Suprapubic skin (tissue), 4 donors: ENCODE results near the gene GALNT9. TPM values are rescaled to one million over a fixed set of nuclear protein-coding genes. Genes with fewer than 3 reads are reported as not detected.

Source experiments
- DNase-seq, 2 donors: peaks; one replicate each; pipeline ENCODE4 v3.0.0-alpha.2; 2019; ENCODE audit warnings: low spot score in 2 of 2
- H3K27ac ChIP-seq: fragments of 200-600 bp; sonication (generic); one replicate; pipeline ENCODE4 v1.5.1; 2019
- H3K27me3 ChIP-seq: fragments of 200-600 bp; sonication (generic); one replicate; pipeline ENCODE4 v1.5.1; 2019
- H3K36me3 ChIP-seq: fragments of 200-600 bp; sonication (generic); one replicate; pipeline ENCODE4 v1.5.1; 2019
- H3K4me1 ChIP-seq: fragments of 200-600 bp; sonication (generic); one replicate; pipeline ENCODE4 v1.5.1; 2019
- H3K4me3 ChIP-seq: fragments of 200-600 bp; sonication (generic); one replicate; pipeline ENCODE4 v1.5.1; 2019; ENCODE audit warnings: mild to moderate bottlenecking
- H3K9me3 ChIP-seq: fragments of 200-600 bp; sonication (generic); one replicate; pipeline ENCODE4 v1.5.1; 2019
- EP300 ChIP-seq: sonication (generic); formaldehyde crosslinking; IDR thresholded peaks from one replicate; pipeline ENCODE4 v1.6.1; 2017; ENCODE audit warnings: antibody characterized with exemption
- POLR2A ChIP-seq, 2 donors: fragments of 450-650 bp; IDR thresholded peaks; one replicate each; pipeline ENCODE4 v1.6.1; 2017; ENCODE audit warnings: antibody characterized with exemption in 2 of 2, mild to moderate bottlenecking in 2 of 2, moderate library complexity in 2 of 2
- POLR2AphosphoS5 ChIP-seq, 3 donors: sonication (generic); formaldehyde crosslinking; IDR thresholded peaks; one replicate each; pipeline ENCODE4 v1.6.1; 2017; ENCODE audit warnings: antibody characterized with exemption in 3 of 3
- WGBS: methylation state at CpG from one replicate; pipeline ENCODE4 v1.1.5; 2018; 5-methylcytosine and 5-hydroxymethylcytosine counted together
- total RNA-seq, 4 donors: library from RNA; depleted of rRNA; stranded (reverse); fragments of >200 nt; gene quantifications; one replicate each; pipeline ENCODE4 v1.1.0, GENCODE V29; 2016
- TF ChIP-seq, protein P1 (sequence below), 2 donors: fragments of 200-600 bp in 1 of 2; fragments of 450-650 bp in 1 of 2; sonication (generic) in 1 of 2; IDR thresholded peaks; one replicate each; pipeline ENCODE4 v1.5.1; 2016 to 2019; ENCODE audit warnings: antibody characterized with exemption in 2 of 2, mild to moderate bottlenecking in 1 of 2, moderate library complexity in 1 of 2

Gene GALNT9
- total RNA-seq, 4 donors from 2014 or later, result not detected

DNA sequence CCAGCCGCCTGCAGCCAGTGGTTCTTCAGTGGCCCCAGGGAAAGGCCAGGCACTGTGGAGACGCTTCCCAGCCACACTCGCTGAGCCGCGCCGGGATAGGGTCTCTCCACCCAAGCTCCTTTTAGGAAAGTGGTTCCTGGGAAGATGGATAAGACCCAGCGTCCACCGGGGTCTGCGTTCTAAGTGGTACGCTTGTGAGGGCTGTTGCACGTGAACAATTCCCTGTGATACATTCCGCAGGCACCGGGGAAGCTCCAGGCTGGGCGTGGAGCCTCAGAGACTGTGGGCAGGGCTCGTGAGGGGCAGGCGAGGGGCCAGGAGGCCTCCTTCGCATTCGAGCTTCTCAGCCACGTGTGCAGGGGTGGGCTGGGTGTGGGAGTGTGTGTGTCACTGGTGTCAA, 48.4 kb downstream of the GALNT9 start:
- H3K4me1 ChIP-seq, result peaks cover 20% of the 10 kb centered on the region
- no peak overlapping the region for H3K27ac ChIP-seq
- H3K9me3 ChIP-seq, result no peaks in the 10 kb centered on the region
- H3K4me3 ChIP-seq, result no peak overlapping the region
- 16% methylated on average over 14 of the region's 19 CpGs for WGBS
- H3K36me3 ChIP-seq, result no peaks in the 10 kb centered on the region
- DNase-seq, result no peak
- TF ChIP-seq EP300 (no peak), POLR2AphosphoS5 (IDR thresholded peaks at IDR 0.05) (no peak), POLR2A (IDR thresholded peaks at IDR 0.05) (no peak)
- TF ChIP-seq, protein P1, sequence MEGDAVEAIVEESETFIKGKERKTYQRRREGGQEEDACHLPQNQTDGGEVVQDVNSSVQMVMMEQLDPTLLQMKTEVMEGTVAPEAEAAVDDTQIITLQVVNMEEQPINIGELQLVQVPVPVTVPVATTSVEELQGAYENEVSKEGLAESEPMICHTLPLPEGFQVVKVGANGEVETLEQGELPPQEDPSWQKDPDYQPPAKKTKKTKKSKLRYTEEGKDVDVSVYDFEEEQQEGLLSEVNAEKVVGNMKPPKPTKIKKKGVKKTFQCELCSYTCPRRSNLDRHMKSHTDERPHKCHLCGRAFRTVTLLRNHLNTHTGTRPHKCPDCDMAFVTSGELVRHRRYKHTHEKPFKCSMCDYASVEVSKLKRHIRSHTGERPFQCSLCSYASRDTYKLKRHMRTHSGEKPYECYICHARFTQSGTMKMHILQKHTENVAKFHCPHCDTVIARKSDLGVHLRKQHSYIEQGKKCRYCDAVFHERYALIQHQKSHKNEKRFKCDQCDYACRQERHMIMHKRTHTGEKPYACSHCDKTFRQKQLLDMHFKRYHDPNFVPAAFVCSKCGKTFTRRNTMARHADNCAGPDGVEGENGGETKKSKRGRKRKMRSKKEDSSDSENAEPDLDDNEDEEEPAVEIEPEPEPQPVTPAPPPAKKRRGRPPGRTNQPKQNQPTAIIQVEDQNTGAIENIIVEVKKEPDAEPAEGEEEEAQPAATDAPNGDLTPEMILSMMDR (IDR thresholded peaks at IDR 0.05), result no peak
- peaks cover 92% of the 10 kb centered on the region for H3K27me3 ChIP-seq

DNA sequence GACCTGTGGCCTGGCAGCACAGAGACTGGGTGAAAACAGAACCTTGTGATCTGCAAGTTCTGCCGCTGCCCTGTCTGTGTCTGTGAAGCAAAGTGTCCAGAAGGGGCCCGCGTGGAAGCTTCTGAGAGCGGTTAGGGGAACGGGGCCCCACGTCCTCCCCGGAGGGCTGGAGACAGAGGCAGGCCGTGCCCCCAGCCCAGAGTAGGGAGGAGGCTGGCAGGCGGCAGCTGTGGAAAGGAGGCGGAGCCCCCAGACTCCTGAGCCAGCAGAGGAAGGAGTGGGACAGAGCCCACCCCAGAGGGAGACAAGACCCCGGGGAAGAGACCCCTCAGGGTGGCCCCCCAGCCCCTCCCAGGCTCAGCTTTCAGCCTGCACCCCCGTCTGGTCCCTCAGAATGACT, 49.0 kb downstream of the GALNT9 start:
- no peak for DNase-seq
- no peaks in the 10 kb centered on the region for H3K36me3 ChIP-seq
- H3K9me3 ChIP-seq, result no peaks in the 10 kb centered on the region
- peaks cover 92% of the 10 kb centered on the region for H3K27me3 ChIP-seq
- peaks cover 14% of the 10 kb centered on the region for H3K4me1 ChIP-seq
- H3K4me3 ChIP-seq, result no peak overlapping the region
- WGBS, result 36% methylated on average over 2 of the region's 12 CpGs
- TF ChIP-seq, protein P1 (IDR thresholded peaks at IDR 0.05), result no peak
- TF ChIP-seq POLR2AphosphoS5 (IDR thresholded peaks at IDR 0.05) (no peak), POLR2A (IDR thresholded peaks at IDR 0.05) (no peak), EP300 (no peak)
- H3K27ac ChIP-seq, result no peak overlapping the region

DNA sequence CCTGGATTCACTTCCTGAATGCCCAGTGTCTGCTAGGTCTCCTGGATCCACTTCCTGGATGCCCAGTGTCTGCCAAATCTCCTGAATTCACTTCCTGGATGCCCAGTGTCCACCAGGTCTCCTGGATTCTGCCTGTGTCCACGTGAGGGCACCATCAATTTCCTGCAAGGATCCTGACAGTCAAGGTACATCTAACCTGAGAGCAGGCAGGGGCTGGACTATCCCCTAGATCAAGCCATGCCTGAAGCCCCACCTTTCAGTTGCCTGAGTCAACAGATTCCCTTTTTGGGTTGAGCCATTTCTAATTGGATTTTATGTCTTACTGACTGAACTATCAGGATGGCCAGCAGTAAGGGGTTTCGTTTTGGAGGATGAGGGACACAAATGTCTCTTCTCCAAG, 49.5 kb downstream of the GALNT9 start:
- Histone ChIP-seq H3K27me3 (peaks cover 92% of the 10 kb centered on the region), H3K4me1 (peaks cover 13% of the 10 kb centered on the region), H3K27ac (no peak overlapping the region), H3K4me3 (no peak overlapping the region), H3K9me3 (no peaks in the 10 kb centered on the region), H3K36me3 (no peaks in the 10 kb centered on the region)
- TF ChIP-seq, protein P1 (IDR thresholded peaks at IDR 0.05), result no peak
- no peak for TF ChIP-seq POLR2AphosphoS5 (IDR thresholded peaks at IDR 0.05)
- TF ChIP-seq EP300, result no peak
- no peak for TF ChIP-seq POLR2A (IDR thresholded peaks at IDR 0.05)
- DNase-seq, result no peak
- 67% methylated on average over 2 of the region's 2 CpGs for WGBS

DNA sequence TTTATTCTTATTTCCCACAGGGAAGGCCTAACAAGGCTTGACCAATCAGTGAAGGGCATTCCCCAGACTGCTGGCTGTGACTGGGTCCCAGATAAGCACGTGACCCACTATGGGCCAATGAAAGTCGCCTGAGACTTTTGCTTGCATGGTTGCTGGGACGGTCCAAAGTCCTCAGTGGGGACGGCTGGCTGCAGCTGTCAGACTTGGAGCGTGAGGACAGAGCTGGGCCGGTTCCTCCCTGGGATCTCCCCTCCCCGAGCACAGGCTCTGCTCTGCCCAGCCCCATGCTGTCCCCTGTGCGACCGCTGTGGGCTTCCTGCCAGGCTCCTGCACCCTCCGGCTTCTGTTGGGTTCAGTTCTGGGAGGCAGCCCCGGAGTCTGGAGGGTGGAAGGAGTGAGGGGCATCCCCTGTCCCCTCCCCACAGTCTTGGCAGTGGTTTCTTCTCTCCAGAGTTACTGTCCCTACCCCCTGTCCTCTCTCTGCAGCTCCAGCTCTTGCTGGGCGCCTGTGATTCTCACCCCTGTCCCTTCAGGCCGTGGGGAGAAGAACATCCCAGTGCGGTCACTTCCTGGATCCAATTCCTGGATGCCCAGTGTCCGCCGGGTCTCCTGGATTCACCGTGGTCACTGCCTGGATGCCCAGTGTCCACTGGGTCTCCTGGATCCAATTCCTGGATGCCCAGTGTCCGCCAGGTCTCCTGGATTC, 50.1 kb downstream of the GALNT9 start:
- 78% methylated on average over 10 of the region's 18 CpGs for WGBS
- Histone ChIP-seq H3K36me3 (no peaks in the 10 kb centered on the region), H3K4me1 (peaks cover 13% of the 10 kb centered on the region), H3K27me3 (peaks cover 93% of the 10 kb centered on the region), H3K27ac (no peak overlapping the region), H3K9me3 (no peaks in the 10 kb centered on the region), H3K4me3 (no peak overlapping the region)
- DNase-seq, result no peak
- TF ChIP-seq, protein P1 (IDR thresholded peaks at IDR 0.05), result no peak
- no peak for TF ChIP-seq POLR2AphosphoS5 (IDR thresholded peaks at IDR 0.05)
- no peak for TF ChIP-seq EP300
- no peak for TF ChIP-seq POLR2A (IDR thresholded peaks at IDR 0.05)

DNA sequence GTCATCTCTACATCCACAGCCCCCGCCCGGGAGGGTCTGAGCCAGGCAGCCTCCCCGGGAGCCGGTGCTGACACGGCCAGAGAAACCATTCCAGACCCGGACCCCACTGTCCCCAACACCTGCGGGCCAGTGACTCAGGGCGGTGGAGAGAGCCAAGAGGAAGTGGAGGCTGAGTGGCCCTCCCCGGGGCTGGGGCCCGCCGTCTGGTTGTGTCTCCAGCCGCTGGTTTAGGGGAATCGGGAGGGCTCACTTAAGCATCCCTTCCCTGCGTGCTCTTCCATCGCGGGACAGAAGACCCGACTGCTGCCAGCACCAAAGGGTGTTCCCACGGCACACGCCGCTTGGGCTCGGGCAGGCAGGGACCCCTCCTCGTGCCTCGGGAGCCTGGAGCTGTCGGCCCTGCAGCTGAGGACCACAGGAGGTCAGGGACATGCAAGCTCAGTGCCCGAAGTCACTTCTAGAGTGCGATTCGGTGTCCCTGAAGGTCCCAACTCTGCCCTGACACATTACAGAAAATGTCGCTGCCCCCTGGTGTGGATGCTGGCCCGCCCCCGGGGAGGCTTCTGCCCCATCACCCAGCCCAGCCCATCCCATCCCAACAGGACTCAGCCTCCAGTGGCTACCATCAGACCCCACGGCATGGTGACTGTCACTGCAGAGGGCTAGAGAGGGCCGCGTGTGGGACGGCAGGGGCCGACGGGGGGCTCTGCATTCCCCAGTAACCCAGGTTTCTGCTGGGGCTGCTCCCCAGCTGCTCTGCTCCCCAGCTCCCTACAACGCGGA, 50.8 kb downstream of the GALNT9 start:
- no peak for DNase-seq
- H3K4me1 ChIP-seq, result peaks cover 13% of the 10 kb centered on the region
- TF ChIP-seq POLR2AphosphoS5 (IDR thresholded peaks at IDR 0.05), result no peak
- peaks cover 99% of the 10 kb centered on the region for H3K27me3 ChIP-seq
- no peaks in the 10 kb centered on the region for H3K36me3 ChIP-seq
- no peak overlapping the region for H3K27ac ChIP-seq
- H3K4me3 ChIP-seq, result no peak overlapping the region
- H3K9me3 ChIP-seq, result no peaks in the 10 kb centered on the region
- 77% methylated on average over 15 of the region's 38 CpGs for WGBS
